Body of pancreas (tissue), 4 donors: ENCODE data around the gene PNMA3. TPM values are rescaled to one million over a fixed set of nuclear protein-coding genes. Genes with fewer than 3 reads are reported as not detected.
A peak's percentile ranks its signal among the peaks of the same experiment; 100 is the strongest.
"Not testable (repeated sequence)": the region's sequence is repeated elsewhere in the genome, so short reads cannot be mapped to it uniquely, and the experiment has no call there.

Experiments used
- ATAC-seq: fragments of 150-250 bp; one replicate; pipeline ENCODE4 v1.9.1; 2016
- DNase-seq, 4 donors: peaks; one replicate each; pipeline ENCODE4 v3.0.0-alpha.2; 2019
- H3K27ac ChIP-seq, 4 donors: fragments of 200-600 bp; sonication (generic); 1 replicate in 3 of 4; 2 replicates in 1 of 4; pipeline versions ENCODE4 v1.5.1 to v1.6.1; 2016 to 2019; ENCODE audit warnings: mild to moderate bottlenecking in 1 of 4, mixed read lengths in 1 of 4, moderate library complexity in 1 of 4
- H3K27me3 ChIP-seq, 2 donors: fragments of 200-600 bp; sonication (generic); one replicate each; pipeline ENCODE4 v1.6.0; 2016; ENCODE audit warnings: mild to moderate bottlenecking in 1 of 2
- H3K36me3 ChIP-seq, 2 donors: fragments of 200-600 bp; sonication (generic); replicated peaks in 1 of 2; 2 replicates each; pipeline ENCODE4 v1.5.1; 2016; ENCODE audit warnings: low read depth in 2 of 2; ENCODE audit not compliant: insufficient read depth in 1 of 2
- H3K4me1 ChIP-seq: fragments of 200-600 bp; sonication (generic); one replicate; pipeline ENCODE4 v1.6.0; 2016
- H3K4me3 ChIP-seq, 2 donors: fragments of 200-600 bp; sonication (generic); 1 replicate in 1 of 2; 2 replicates in 1 of 2; pipeline ENCODE4 v1.5.1; 2016 to 2019
- H3K9me3 ChIP-seq, 3 donors: fragments of 200-600 bp; sonication (generic); 1 replicate in 2 of 3; 2 replicates in 1 of 3; pipeline ENCODE4 v1.5.1; 2016
- CTCF ChIP-seq, 7 experiments: fragments of 450-650 bp in 4 of 7; fragments of 200-600 bp in 3 of 7; sonication (generic) in 3 of 7; IDR thresholded peaks; one replicate each; pipeline ENCODE4 v1.5.1; 2016 to 2019; ENCODE audit warnings: antibody characterized with exemption in 7 of 7
- POLR2A ChIP-seq, 3 donors: fragments of 450-650 bp; IDR thresholded peaks; one replicate each; pipeline ENCODE4 v1.6.1; 2016; ENCODE audit warnings: antibody characterized with exemption in 3 of 3, mild to moderate bottlenecking in 2 of 3
- WGBS, 2 donors: methylation state at CpG; one replicate each; pipeline ENCODE4 v1.1.5; 2017; 5-methylcytosine and 5-hydroxymethylcytosine counted together
- intact Hi-C: fragments of 100-400 bp; cut with DNase I; formaldehyde crosslinking; loops from one replicate; pipeline ENCODE4 v1.15.1; 2023
- total RNA-seq, 2 donors: library from RNA; depleted of rRNA; stranded (reverse); fragments of >200 nt; gene quantifications; one replicate each; pipeline ENCODE4 v1.1.0, GENCODE V29; 2016

PNMA3 gene
- under 1 TPM; 0.26 to 0.33 TPM for total RNA-seq

DNA sequence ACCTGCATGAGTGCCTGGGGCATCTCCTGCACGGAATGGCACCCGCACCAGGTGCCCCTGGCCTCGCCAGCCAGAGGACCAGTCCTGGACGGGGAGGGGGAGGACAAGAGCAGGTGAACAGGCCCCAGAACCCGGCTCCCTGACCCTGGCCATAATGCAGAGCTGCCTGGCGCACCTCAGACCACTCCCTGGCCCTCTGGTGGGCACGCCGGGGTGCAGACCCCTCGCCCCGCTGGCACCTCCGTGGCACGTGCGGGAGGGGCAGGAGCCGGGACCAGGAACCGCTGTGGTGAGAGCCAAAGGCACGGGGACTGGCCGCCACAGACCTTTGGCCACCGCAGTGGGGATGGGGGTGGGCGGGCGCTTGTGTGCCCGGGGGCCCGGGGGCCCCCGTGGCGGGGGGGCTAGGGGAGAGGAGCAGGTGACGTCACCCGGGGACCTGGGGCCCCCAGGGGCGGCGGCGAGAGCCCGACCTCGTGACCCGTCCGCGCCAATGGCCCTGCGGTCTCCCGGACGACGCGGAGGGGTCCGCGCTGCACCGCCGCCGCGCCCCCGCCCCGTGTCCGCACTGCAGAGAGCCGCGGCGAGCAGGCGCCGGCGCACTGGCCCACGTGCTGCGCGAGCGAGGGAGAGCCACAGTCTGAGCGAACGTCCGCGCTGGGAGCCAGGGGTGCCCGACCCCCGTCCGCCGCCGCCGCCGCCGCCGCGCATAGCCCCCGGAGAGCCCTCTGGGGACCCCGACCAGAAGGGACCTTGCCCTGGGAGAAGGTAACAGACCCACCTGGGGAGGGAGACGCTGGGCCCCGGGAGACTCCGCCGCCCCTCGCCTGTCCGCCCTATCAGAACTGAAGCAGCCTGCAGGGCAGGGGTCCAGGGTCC lies at the start of gene PNMA3:
TSS of gene PNMA3 (plus strand) at position 600 of the 879 bp plus-strand sequence. CDS start 586 bp downstream, outside the sequence.
- H3K4me1 ChIP-seq: peaks cover 3% of the 10 kb centered on the region
- no peak for TF ChIP-seq POLR2A (IDR thresholded peaks at IDR 0.05)
- 1% methylated on average over 36 of the region's 80 CpGs; no CpG with 5 or more reads in 1 of the 2 donors for WGBS, 2 donors
- H3K36me3 ChIP-seq: no peaks in the 10 kb centered on the region
- H3K4me3 ChIP-seq: no peak within 1 kb of the TSS
- no peak within 1 kb of the TSS for H3K27ac ChIP-seq
- intact Hi-C loops: no loop called here
- ATAC-seq (no peak), DNase-seq (peak in 1 of 4 donors; percentile 26)
- no peaks in the 10 kb centered on the region for H3K27me3 ChIP-seq
- H3K9me3 ChIP-seq: no peaks in the 10 kb centered on the region

DNA sequence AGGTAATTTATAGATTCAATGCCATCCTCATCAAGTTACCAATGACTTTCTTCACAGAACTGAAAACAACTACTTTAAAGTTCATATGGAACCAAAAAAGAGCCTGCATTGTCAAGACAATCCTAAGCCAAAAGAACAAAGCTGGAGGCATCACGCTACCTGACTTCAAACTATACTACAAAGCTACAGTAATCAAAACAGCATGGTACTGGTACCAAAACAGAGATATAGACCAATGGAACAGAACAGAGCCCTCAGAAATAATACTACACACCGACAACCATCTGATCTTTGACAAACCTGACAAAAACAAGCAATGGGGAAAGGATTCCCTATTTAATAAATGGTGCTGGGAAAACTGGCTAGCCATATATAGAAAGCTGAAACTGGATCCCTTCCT lies 39.1 kb upstream of the PNMA3 start:
- 30 to 78% methylated on average over 2 of the region's 2 CpGs for WGBS, 2 donors
- ATAC-seq, H3K4me3 ChIP-seq, H3K9me3 ChIP-seq, DNase-seq, H3K36me3 ChIP-seq, intact Hi-C loops, H3K27ac ChIP-seq, H3K4me1 ChIP-seq, H3K27me3 ChIP-seq: not testable (repeated sequence)

GRCh38 chrX:153019166-153019565 lies 37.1 kb upstream of the PNMA3 start:
- Histone ChIP-seq H3K4me1 (no peaks in the 10 kb centered on the region), H3K27me3 (no peaks in the 10 kb centered on the region), H3K9me3 (no peaks in the 10 kb centered on the region), H3K27ac (no peak overlapping the region), H3K36me3 (no peaks in the 10 kb centered on the region), H3K4me3 (no peak overlapping the region)
- 44 to 69% methylated on average over 3 of the region's 3 CpGs for WGBS, 2 donors
- intact Hi-C loops: no loop called here
- ATAC-seq: no peak
- no peak for DNase-seq
- TF ChIP-seq POLR2A (IDR thresholded peaks at IDR 0.05) (no peak), CTCF (IDR thresholded peaks at IDR 0.05) (no peak)

DNA sequence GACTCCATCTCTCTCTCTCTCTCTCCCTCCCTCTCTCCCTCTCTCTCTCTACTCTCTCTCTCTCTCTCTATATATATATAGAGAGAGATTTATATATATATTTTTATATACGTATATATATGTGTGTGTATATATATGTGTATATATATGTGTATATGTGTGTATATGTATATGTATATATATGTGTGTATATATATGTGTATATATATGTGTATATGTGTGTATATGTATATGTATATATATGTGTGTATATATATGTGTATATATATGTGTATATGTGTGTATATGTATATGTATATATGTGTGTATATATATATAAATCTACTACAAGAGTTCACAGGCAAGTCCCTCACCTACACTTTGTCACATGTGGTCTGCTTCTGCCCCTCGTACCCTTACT lies 29.8 kb upstream of the PNMA3 start:
- H3K9me3 ChIP-seq, H3K4me3 ChIP-seq, H3K27me3 ChIP-seq, H3K4me1 ChIP-seq, H3K27ac ChIP-seq, DNase-seq, intact Hi-C loops, ATAC-seq, H3K36me3 ChIP-seq: not testable (repeated sequence)
- WGBS, 2 donors: 53 to 60% methylated on average over 2 of the region's 2 CpGs

DNA sequence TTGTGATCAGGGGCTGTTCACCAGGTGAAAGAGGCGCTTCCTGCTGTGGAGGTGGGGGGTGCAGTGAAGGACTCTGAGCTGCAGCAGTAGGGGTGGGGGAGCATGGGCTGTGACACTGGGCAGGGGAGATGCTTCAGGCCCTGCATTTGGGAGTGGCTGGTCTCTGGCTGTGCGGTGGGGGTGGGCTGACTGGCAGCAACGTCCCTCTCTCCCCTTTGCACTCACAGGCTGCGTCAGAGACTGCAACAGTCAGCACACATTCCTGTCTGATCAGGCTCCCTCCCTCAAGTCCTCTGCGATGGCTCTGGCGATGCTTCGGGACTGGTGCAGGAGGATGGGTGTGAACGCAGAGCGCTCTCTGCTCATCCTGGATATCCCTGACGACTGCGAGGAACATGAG lies 27.8 kb upstream of the PNMA3 start:
- H3K9me3 ChIP-seq, H3K4me3 ChIP-seq, ATAC-seq, intact Hi-C loops, H3K27ac ChIP-seq, H3K36me3 ChIP-seq, DNase-seq, H3K4me1 ChIP-seq, H3K27me3 ChIP-seq: not testable (repeated sequence)
- WGBS, 2 donors: 80% methylated on average over 2 of the region's 11 CpGs; no CpG with 5 or more reads in 1 of the 2 donors

- intact Hi-C loops: no loop called here
- Histone ChIP-seq H3K4me3 (no peak overlapping the region), H3K36me3 (no peaks in the 10 kb centered on the region), H3K27me3 (no peaks in the 10 kb centered on the region), H3K9me3 (no peaks in the 10 kb centered on the region), H3K4me1 (no peaks in the 10 kb centered on the region), H3K27ac (no peak overlapping the region)
- DNase-seq (no peak), ATAC-seq (no peak)
- TF ChIP-seq POLR2A (IDR thresholded peaks at IDR 0.05) (no peak), CTCF (IDR thresholded peaks at IDR 0.05) (no peak)
- 0 to 36% methylated on average over 1 to 2 of the region's 2 CpGs for WGBS, 2 donors
These were observed 27.1 kb upstream of the PNMA3 start for GRCh38 chrX:153029162-153029561.
